MV-4-11 (cell line): Measurements from ENCODE around the gene ABLIM2.

Experiments
- DNase-seq: peaks from one replicate; lab custom pipeline; 2025; lab: John Stamatoyannopoulos, UW

Gene ABLIM2

GRCh38 chr4:8001564-8002355 lies 156.9 kb downstream of the ABLIM2 start:
- DNase-seq: no peak

- no peak for DNase-seq
Observed at GRCh38 chr4:8000721-8001491, 157.7 kb downstream of the ABLIM2 start.

- no peak for DNase-seq
Observed at GRCh38 chr4:8000247-8000646, 158.4 kb downstream of the ABLIM2 start.

- no peak for DNase-seq
Observed at GRCh38 chr4:7999695-8000094, 158.9 kb downstream of the ABLIM2 start.

- no peak for DNase-seq
Observed at GRCh38 chr4:7999279-7999678, 159.3 kb downstream of the ABLIM2 start.

GRCh38 chr4:7998447-7998846 lies 160.2 kb downstream of the ABLIM2 start:
- DNase-seq: no peak

- DNase-seq: no peak
Observed at GRCh38 chr4:7995866-7996265, 162.7 kb downstream of the ABLIM2 start.

GRCh38 chr4:7995135-7995534 lies 163.5 kb downstream of the ABLIM2 start:
- DNase-seq: no peak

- DNase-seq: no peak
Observed at GRCh38 chr4:7993671-7994070, 164.9 kb downstream of the ABLIM2 start.

GRCh38 chr4:7992846-7993245 lies 165.8 kb downstream of the ABLIM2 start:
- no peak for DNase-seq

- no peak for DNase-seq
Observed at GRCh38 chr4:7990807-7991459, 167.7 kb downstream of the ABLIM2 start.

- no peak for DNase-seq
Observed at GRCh38 chr4:7989654-7990053, 169.0 kb downstream of the ABLIM2 start.

- DNase-seq: no peak
Observed at GRCh38 chr4:7988437-7988836, 170.2 kb downstream of the ABLIM2 start.

- peak; percentile 33 for DNase-seq
Observed at GRCh38 chr4:7987148-7987989, 171.2 kb downstream of the ABLIM2 start.

GRCh38 chr4:7985891-7986441 lies 172.6 kb downstream of the ABLIM2 start:
- DNase-seq: no peak

GRCh38 chr4:7985072-7985471 lies 173.5 kb downstream of the ABLIM2 start:
- no peak for DNase-seq

GRCh38 chr4:7984286-7984925 lies 174.2 kb downstream of the ABLIM2 start:
- no peak for DNase-seq

GRCh38 chr4:7983296-7983695 lies 175.3 kb downstream of the ABLIM2 start:
- no peak for DNase-seq

- no peak for DNase-seq
Observed at GRCh38 chr4:7981738-7982394, 176.7 kb downstream of the ABLIM2 start.

GRCh38 chr4:7980036-7980435 lies 178.6 kb downstream of the ABLIM2 start:
- no peak for DNase-seq

GRCh38 chr4:7979652-7979968 lies 179.0 kb downstream of the ABLIM2 start:
- DNase-seq: no peak
